ENCODE measurements around the gene SLC4A1AP. TPM values are rescaled to one million over a fixed set of nuclear protein-coding genes. Genes with fewer than 3 reads are reported as not detected.

SLC4A1AP gene
- total and polyA plus RNA-seq, 2 of the 13 experiments (the other 11 are each of a cell fraction or from before 2014, with no cell fraction given) = 15.3 to 44.6 TPM

GRCh38 chr2:27703638-27704341 lies 40.1 kb downstream of the SLC4A1AP start:
- BruUV-seq (replicated peaks) = no TSS peak
- H2AFZ ChIP-seq (ENCODE audit: low read length) = peak overlapping the region; percentile 21
- in situ Hi-C loops (cut with HindIII; ENCODE audit: extremely low pct_ligation_motif_present, low pct_unique_long_range_greater_than_20kb) = loop anchor here (10.0 kb wide), 1 partner anchor 691 kb away; the partner anchor contains the start of gene FOSL2
- TF ChIP-seq SOX6 (IDR thresholded peaks at IDR 0.05) (no peak), SOX6 (CRISPR knock-in tag; IDR thresholded peaks at IDR 0.05) (peak; percentile 44), KAT8 (CRISPR knock-in tag; IDR thresholded peaks at IDR 0.05) (0 out of 2 replicates have a peak, but pooled peaks have one; percentile 26), DNMT1 (CRISPR knock-in tag; IDR thresholded peaks at IDR 0.05) (no peak), ETV5 (CRISPR knock-in tag; IDR thresholded peaks at IDR 0.05; ENCODE audit: borderline replicate concordance) (no peak), ZSCAN9 (CRISPR knock-in tag; IDR thresholded peaks at IDR 0.05; ENCODE audit: borderline replicate concordance) (peak; percentile 47; the same call in 1 of the 2 replicates), MXI1 (IDR thresholded peaks at IDR 0.05; ENCODE audit: borderline replicate concordance, low read depth, low read length) (peak; percentile 54; the same call in 1 of the 3 replicates), CBFB (CRISPR knock-in tag; IDR thresholded peaks at IDR 0.05) (0 out of 2 replicates have a peak, but pooled peaks have one; percentile 31), ZNF142 (CRISPR knock-in tag; IDR thresholded peaks at IDR 0.05) (0 out of 2 replicates have a peak, but pooled peaks have one; percentile 39), CBX5 (CRISPR knock-in tag; IDR thresholded peaks at IDR 0.05; ENCODE audit: borderline replicate concordance) (0 out of 2 replicates have a peak, but pooled peaks have one; percentile 48), ZNF569 (CRISPR knock-in tag; IDR thresholded peaks at IDR 0.05; ENCODE audit: borderline replicate concordance) (no peak), SP4 (CRISPR knock-in tag; IDR thresholded peaks at IDR 0.05) (peak; percentile 34; the same call in 1 of the 2 replicates)
- TF ChIP-seq, protein P1, sequence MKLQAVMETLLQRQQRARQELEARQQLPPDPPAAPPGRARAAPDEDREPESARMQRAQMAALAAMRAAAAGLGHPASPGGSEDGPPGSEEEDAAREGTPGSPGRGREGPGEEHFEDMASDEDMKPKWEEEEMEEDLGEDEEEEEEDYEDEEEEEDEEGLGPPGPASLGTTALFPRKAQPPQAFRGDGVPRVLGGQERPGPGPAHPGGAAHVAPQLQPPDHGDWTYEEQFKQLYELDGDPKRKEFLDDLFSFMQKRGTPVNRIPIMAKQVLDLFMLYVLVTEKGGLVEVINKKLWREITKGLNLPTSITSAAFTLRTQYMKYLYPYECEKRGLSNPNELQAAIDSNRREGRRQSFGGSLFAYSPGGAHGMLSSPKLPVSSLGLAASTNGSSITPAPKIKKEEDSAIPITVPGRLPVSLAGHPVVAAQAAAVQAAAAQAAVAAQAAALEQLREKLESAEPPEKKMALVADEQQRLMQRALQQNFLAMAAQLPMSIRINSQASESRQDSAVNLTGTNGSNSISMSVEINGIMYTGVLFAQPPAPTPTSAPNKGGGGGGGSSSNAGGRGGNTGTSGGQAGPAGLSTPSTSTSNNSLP (IDR thresholded peaks at IDR 0.05; ENCODE audit: low read depth, low read length) = peak; percentile 58; the same call in 1 of the 2 replicates
- TF ChIP-seq, protein P2, sequence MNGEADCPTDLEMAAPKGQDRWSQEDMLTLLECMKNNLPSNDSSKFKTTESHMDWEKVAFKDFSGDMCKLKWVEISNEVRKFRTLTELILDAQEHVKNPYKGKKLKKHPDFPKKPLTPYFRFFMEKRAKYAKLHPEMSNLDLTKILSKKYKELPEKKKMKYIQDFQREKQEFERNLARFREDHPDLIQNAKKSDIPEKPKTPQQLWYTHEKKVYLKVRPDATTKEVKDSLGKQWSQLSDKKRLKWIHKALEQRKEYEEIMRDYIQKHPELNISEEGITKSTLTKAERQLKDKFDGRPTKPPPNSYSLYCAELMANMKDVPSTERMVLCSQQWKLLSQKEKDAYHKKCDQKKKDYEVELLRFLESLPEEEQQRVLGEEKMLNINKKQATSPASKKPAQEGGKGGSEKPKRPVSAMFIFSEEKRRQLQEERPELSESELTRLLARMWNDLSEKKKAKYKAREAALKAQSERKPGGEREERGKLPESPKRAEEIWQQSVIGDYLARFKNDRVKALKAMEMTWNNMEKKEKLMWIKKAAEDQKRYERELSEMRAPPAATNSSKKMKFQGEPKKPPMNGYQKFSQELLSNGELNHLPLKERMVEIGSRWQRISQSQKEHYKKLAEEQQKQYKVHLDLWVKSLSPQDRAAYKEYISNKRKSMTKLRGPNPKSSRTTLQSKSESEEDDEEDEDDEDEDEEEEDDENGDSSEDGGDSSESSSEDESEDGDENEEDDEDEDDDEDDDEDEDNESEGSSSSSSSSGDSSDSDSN (CRISPR knock-in tag; IDR thresholded peaks at IDR 0.05) = no peak

More at GRCh38 chr2:27703638-27704341, 40.1 kb downstream of the SLC4A1AP start:
- ATAC-seq (peak; percentile 85), DNase-seq (ENCODE audit: low spot score) (peak; percentile 80), FAIRE-seq (peak; percentile 99)
- 28% methylated on average over 9 of the region's 9 CpGs for WGBS (ENCODE audit: low lambda C conversion rate)
- H3K4me3 ChIP-seq (replicated peaks in 1 of 3; ENCODE audit: insufficient read depth in 1 of 3, low read depth in 2 of 3, low read length in 3 of 3) = no peak overlapping the region
- H3K27ac ChIP-seq (ENCODE audit: extremely low read length, insufficient read depth, low read length) = no peak overlapping the region
- ChIA-PET CTCF (ENCODE audit: low intra/inter-chr PET ratio, low total read pairs) (interaction anchor here (0.8 to 2.6 kb wide), 7 partner anchors 20 to 749 kb away, joined by 3 to 14 read pairs (median 5); no protein-coding TSS in a partner anchor), POLR2A (interaction anchor here (0.8 to 1.4 kb wide), 5 partner anchors 10 to 693 kb away, joined by 3 to 11 read pairs (median 4); no protein-coding TSS in a partner anchor)
- H3K27me3 ChIP-seq (ENCODE audit: control insufficient read depth in 1 of 2, insufficient read depth in 2 of 2, low read length in 2 of 2) = no peaks in the 10 kb centered on the region
- intact Hi-C loops (cut with micrococcal nuclease; ENCODE audit: unreplicated experiment) = loop anchor here (1.0 to 10.0 kb wide), 5 partner anchors 50 to 861 kb away; partner anchors contain the start of gene MRPL33
- no peaks in the 10 kb centered on the region for H3K36me3 ChIP-seq (replicated peaks in 1 of 2; ENCODE audit: control insufficient read depth in 1 of 2, insufficient read depth in 2 of 2, low read length in 2 of 2)
- no peaks in the 10 kb centered on the region for H3K9me3 ChIP-seq (ENCODE audit: low read length)
- no peaks in the 10 kb centered on the region for H3K79me2 ChIP-seq (ENCODE audit: insufficient read depth, low read length)
- peak overlapping the region; percentile 58 for H3K4me2 ChIP-seq (ENCODE audit: low read depth, low read length)
- H3K4me1 ChIP-seq (ENCODE audit: insufficient read depth, low read length) = peaks cover 55% of the 10 kb centered on the region
- no peak overlapping the region for H3K9ac ChIP-seq (ENCODE audit: insufficient read depth, low read depth, low read length)
- no peaks in the 10 kb centered on the region for H4K20me1 ChIP-seq (ENCODE audit: insufficient read depth, low read length)

Data from HepG2 (cell line).